Measurements from ENCODE around the gene BRSK2.
"Not testable (repeated sequence)": the region's sequence is repeated elsewhere in the genome, so short reads cannot be mapped to it uniquely, and the experiment has no call there.

BRSK2 gene

GRCh38 chr11:1389932-1390568, at the start of gene BRSK2:
BRSK2 (plus strand) TSS chr11:1389934; CDS start chr11:1390285, 351 bp downstream.
- peak within 1 kb of the TSS; percentile 40 for H3K4me3 ChIP-seq (ENCODE audit: low read depth, low read length)
- TF ChIP-seq, protein P1, sequence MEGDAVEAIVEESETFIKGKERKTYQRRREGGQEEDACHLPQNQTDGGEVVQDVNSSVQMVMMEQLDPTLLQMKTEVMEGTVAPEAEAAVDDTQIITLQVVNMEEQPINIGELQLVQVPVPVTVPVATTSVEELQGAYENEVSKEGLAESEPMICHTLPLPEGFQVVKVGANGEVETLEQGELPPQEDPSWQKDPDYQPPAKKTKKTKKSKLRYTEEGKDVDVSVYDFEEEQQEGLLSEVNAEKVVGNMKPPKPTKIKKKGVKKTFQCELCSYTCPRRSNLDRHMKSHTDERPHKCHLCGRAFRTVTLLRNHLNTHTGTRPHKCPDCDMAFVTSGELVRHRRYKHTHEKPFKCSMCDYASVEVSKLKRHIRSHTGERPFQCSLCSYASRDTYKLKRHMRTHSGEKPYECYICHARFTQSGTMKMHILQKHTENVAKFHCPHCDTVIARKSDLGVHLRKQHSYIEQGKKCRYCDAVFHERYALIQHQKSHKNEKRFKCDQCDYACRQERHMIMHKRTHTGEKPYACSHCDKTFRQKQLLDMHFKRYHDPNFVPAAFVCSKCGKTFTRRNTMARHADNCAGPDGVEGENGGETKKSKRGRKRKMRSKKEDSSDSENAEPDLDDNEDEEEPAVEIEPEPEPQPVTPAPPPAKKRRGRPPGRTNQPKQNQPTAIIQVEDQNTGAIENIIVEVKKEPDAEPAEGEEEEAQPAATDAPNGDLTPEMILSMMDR (IDR thresholded peaks at IDR 0.05; ENCODE audit: low read depth, low read length): no peak
- no peak for DNase-seq (ENCODE audit: low read depth, low spot score)
- in situ Hi-C loops (cut with HindIII; ENCODE audit: low sequenced_read_pairs): no loop called here

GRCh38 chr11:1340111-1340510, 49.6 kb upstream of the BRSK2 start:
- TF ChIP-seq, protein P1 (IDR thresholded peaks at IDR 0.05; ENCODE audit: low read depth, low read length): no peak
- in situ Hi-C loops (cut with HindIII; ENCODE audit: low sequenced_read_pairs): no loop called here
- DNase-seq (ENCODE audit: low read depth, low spot score): no peak
- H3K4me3 ChIP-seq (ENCODE audit: low read depth, low read length): no peak overlapping the region

GRCh38 chr11:1341226-1341625, 48.5 kb upstream of the BRSK2 start:
- H3K4me3 ChIP-seq (ENCODE audit: low read depth, low read length); in situ Hi-C loops (cut with HindIII; ENCODE audit: low sequenced_read_pairs); DNase-seq (ENCODE audit: low read depth, low spot score): not testable (repeated sequence)

DNA sequence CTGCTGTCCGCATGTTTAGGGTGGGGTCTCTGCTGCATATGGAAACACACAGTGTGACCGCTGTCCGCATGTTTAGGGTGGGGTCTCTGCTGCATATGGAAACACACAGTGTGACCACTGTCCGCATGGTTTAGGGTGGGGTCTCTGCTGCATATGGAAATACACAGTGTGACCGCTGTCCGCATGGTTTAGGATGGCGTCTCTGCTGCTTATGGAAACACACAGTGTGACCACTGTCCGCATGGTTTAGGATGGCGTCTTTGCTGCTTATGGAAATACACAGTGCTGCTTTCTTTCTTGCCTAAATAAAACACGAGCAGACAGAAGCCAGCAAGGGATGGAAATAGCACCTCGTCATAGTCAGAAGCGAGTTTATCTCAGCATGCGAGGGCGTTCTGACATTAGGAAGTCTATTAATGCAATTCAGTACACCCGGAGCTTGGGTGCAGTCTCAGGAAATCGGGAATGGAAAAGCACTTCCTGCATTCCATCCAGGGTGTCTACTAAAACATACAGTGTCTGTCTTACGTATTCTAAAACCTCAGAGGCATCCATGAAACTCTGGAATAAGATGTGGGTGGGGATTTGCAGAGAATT, 47.7 kb upstream of the BRSK2 start:
- DNase-seq (ENCODE audit: low read depth, low spot score): no peak
- TF ChIP-seq, protein P1 (IDR thresholded peaks at IDR 0.05; ENCODE audit: low read depth, low read length): no peak
- no peak overlapping the region for H3K4me3 ChIP-seq (ENCODE audit: low read depth, low read length)
- in situ Hi-C loops (cut with HindIII; ENCODE audit: low sequenced_read_pairs): no loop called here

DNA sequence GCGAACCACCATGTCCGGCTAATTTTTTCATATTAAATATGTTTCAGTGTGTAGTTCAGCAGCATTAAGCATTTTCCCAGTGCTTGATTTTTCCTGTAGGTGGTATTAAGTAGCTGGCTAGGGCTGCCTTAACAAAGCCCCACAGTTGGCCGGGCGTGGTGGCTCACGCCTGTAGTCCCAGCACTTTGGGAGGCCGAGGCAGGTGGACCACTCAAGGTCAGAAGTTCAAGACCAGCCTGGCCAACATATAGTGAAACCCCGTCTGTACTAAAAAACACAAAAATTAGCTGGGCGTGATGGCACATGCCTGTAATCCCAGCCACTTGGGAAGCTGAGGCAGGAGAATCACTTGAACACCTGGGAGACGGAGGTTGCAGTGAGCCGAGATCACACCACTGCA, 46.8 kb upstream of the BRSK2 start:
- in situ Hi-C loops (cut with HindIII; ENCODE audit: low sequenced_read_pairs): no loop called here
- TF ChIP-seq, protein P1 (IDR thresholded peaks at IDR 0.05; ENCODE audit: low read depth, low read length): no peak
- DNase-seq (ENCODE audit: low read depth, low spot score): no peak
- H3K4me3 ChIP-seq (ENCODE audit: low read depth, low read length): no peak overlapping the region

- TF ChIP-seq, protein P1 (IDR thresholded peaks at IDR 0.05; ENCODE audit: low read depth, low read length): no peak
- no peak overlapping the region for H3K4me3 ChIP-seq (ENCODE audit: low read depth, low read length)
- DNase-seq (ENCODE audit: low read depth, low spot score): no peak
- in situ Hi-C loops (cut with HindIII; ENCODE audit: low sequenced_read_pairs): no loop called here
These were observed 46.2 kb upstream of the BRSK2 start for GRCh38 chr11:1343391-1344055.

GRCh38 chr11:1344056-1344635, 45.6 kb upstream of the BRSK2 start:
- in situ Hi-C loops (cut with HindIII; ENCODE audit: low sequenced_read_pairs): no loop called here
- no peak overlapping the region for H3K4me3 ChIP-seq (ENCODE audit: low read depth, low read length)

More at GRCh38 chr11:1344056-1344635, 45.6 kb upstream of the BRSK2 start:
- DNase-seq (ENCODE audit: low read depth, low spot score): no peak
- TF ChIP-seq, protein P1 (IDR thresholded peaks at IDR 0.05; ENCODE audit: low read depth, low read length): no peak
